ENCODE data around the gene CD79B. TPM values are rescaled to one million over a fixed set of nuclear protein-coding genes. Genes with fewer than 3 reads are reported as not detected.
"Not testable (repeated sequence)": the region's sequence is repeated elsewhere in the genome, so short reads cannot be mapped to it uniquely, and the experiment has no call there.

CD79B gene
- polyA plus RNA-seq, 12 donors = 0.88 to 8.4 (median 2.2) TPM; not detected in 2

DNA sequence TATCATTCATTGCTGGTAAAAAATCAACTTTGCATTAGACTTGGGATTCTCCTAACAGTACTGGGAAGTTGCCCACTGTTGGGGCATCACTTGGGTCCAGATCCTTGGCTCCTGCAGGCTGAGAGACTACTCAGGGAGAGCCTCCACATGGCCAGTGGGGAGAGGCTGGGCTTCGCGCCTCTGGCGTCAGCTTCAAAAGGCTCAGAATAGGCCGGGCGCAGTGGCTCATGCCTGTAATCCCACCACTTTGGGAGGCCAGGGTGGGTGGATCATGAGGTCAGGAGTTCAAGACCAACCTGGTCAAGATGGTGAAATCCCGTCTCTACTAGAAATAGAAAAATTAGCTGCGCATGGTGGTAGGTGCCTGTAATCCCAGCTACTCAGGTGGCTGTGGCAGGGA is 17.7 kb downstream of the CD79B start:
- no peak for DNase-seq

DNA sequence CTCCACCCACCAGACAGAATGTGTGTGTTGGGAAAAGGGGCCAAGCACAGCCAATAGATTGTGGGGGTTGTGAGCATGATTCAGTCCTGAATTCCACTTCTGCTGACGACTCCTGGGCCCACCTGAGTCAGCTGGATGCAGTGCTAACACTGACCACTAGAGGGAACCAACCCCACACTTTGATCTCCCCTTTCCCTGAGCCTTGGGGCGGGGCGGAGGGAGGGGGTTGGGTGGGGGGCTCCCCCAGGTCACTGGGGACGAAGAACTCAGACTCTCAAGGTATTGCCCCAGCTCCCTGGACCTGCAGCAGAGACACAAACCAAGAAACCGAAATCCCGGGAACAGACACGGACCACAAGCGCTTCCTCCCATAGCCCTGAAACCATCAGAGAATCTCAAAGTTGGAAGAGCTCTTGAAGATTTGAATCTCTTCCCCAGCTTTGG is 20.5 kb downstream of the CD79B start:
- DNase-seq = no peak

DNA sequence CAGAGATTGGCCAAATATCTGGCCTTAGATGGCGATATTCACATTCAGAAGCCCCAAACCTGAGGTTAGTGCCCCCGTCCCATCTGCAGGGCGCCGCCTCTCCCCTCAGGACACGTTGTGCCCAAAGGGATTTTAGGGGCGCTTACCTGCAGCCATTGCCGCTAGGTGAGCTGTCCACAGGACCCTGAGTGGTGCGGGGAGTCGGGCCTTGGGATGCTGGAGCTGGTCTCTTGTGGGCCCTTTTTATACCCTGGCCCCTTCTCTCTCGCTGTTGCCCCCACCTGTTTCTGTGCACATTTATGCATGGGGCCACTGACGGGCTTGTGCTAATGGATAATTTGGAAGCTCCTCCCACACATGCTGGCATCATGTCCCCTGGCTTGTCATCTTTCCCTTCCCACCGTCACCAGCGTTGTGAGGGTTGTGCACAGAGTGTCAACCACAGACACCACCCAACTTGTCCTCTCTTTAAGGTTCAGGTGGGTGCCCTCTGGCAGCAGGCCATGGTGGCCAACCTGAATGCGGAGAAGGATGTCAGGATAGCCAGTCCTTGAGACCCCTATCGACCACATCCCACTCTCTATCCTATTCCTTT is 21.0 kb downstream of the CD79B start, which contains the start of gene CSHL1:
TSS of gene CSHL1 (minus strand) at position 218 of the 595 bp plus-strand sequence. CDS start at position 156, 62 bp downstream.
- no peak for DNase-seq

DNA sequence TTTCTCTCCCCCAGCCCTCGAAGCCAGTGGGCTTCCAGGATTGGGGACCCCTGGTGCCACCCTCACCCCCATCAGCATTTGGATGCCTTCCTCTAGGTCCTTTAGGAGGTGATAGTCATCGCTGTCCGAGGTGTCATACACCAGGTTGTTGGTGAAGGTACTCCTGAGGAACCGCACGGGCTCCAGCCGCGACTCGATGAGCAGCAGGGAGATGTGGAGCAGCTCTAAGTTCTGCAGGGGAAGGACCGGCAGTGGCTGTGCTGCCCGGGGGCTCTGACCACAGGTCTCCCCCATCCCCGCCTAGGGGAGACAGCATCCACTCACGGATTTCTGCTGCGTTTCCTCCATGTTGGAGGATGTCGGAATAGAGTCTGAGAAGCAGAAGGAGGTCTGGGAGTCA is 22.0 kb downstream of the CD79B start:
- no peak for DNase-seq

DNA sequence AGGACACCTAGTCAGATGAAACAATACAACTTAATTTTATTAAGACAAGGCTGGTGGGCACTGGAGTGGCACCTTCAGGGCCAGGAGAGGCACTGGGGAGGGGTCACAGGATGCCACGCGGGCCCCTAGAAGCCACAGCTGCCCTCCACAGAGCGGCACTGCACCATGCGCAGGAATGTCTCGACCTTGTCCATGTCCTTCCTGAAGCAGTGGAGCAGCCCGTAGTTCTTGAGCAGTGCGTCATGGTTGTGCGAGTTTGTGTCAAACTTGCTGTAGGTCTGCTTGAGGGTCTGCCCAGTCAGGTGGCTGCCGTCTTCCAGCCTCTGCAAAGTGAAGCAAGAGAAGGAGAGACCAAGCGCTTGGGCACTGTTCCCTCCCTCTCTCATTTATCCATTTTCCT is 22.5 kb downstream of the CD79B start:
- DNase-seq = not testable (repeated sequence)

DNA sequence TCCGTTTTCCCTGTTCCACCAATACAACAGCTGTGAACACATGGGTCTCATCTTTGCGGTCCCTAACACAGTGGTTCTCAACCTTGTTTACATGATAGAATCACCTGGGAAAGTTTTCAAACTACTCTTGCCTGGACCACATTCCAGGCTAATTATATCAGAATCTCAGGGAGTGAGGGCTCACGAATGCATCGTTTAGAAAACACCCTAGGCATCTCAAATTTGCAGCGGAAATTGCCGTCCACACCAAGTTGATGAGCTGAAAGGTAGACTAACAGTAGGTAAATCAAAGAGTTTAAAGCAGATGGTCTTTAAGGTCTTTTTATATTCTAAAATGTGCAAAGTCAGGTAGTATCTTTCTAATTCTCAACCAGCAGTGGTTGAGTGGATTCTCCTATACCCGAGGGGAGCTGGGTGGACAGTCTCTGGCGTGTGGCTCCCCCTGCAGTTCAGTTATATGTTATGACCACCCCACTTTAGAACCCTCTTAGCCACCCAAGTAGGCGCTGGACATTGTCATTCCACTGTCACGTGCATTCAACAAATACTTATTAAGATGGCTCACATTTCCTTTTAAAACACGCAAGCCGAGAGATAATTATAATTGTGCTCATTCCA is 24.9 kb downstream of the CD79B start:
- not testable (repeated sequence) for DNase-seq

DNA sequence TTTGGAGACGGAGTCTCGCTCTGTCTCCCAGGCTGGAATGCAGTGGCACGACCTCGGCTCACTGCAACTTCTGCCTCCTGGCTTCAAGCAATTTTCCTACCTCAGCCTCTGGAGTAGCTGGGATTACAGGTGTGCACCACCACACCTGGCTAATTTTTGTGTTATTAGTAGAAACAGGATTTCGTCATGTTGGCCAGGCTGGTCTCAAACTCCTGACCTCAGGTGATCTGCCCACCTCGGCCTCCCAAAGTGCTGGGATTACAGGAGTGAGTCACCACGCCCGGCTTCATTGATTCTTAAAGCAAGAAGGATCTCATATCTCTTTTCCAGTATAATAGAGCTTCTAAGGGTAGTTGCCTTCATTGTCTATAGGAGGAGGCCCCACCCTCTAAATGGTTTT is 27.3 kb downstream of the CD79B start:
- not testable (repeated sequence) for DNase-seq

DNA sequence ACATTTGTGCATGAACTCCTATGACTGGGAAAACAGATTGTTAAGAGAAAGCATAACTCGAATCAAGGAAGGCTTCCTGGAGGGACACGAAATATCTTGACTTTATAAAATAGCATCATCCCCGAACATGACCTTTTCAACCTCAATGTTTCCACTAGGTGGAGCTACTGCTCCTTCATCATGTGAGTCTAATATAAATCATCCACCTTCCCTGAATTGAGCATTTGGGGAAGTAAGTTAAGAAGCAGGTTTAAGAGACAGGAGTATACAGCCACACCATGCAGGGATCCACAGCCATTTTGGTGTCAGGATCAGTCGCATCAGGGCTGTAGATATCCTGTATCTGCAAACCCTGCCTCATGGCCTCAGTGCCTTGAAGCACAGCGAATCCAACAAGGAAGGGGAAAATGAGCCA is 28.3 kb downstream of the CD79B start:
- not testable (repeated sequence) for DNase-seq

DNA sequence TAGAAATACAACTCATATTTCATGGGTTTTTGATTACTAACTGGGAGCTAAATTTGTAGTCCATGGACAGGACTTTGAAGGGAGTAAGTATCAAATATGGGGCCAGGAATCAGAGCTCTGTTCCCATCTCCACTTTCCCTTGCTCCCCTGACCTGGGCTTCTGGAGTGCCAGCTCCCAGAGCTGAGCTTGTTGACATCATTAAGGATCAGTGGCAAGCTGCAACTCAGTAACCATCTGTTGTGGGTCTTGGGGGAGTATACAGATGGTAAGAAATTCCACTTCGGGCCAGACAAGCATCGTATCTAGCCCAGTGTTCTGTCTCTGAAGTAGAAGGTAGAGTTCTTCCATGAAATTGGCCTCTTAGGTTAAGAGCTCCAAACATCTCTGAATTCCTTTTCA is 30.2 kb downstream of the CD79B start:
- not testable (repeated sequence) for DNase-seq

DNA sequence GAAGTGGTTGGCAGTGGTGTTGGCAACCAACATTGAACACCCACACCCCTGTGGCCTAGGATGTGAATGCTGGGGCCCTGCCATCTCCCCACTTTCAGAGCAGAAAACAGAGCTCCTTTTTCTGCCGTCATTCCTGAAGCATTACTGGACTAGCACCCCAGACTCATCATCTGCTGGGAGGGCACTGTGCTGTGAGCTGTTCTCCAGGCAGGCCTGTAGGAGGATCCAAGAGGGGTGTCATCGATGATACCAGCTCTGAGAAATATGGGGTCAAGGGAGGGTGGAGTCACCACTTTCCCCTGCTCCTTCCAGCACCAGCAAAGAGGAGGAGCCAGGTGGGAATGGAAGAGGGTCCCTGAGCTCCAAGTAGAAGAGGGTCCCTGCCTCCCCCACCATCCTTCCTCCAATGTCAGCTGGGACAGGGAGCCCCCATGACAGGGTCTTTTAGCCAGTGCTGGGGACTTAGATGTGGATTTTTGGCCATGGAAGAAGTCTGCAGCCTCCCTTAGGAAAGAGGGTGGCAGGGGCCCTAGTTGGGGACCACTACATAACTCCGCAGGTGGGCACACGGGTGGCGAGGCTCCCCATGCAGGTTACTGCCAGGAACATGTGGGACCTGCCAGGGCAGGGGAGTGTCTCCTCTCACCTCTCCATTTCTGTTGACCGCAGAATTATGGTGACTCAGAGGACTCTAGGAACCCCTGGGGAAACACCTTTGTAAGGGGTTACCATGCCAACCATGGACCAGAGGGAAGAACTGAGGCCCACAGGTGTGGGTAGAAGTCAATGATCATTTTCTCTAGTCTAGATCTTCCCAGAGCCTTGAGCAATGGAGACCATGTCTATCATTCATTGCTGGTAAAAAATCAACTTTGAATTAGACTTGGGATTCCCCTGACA is 33.0 kb downstream of the CD79B start:
- DNase-seq = not testable (repeated sequence)

DNA sequence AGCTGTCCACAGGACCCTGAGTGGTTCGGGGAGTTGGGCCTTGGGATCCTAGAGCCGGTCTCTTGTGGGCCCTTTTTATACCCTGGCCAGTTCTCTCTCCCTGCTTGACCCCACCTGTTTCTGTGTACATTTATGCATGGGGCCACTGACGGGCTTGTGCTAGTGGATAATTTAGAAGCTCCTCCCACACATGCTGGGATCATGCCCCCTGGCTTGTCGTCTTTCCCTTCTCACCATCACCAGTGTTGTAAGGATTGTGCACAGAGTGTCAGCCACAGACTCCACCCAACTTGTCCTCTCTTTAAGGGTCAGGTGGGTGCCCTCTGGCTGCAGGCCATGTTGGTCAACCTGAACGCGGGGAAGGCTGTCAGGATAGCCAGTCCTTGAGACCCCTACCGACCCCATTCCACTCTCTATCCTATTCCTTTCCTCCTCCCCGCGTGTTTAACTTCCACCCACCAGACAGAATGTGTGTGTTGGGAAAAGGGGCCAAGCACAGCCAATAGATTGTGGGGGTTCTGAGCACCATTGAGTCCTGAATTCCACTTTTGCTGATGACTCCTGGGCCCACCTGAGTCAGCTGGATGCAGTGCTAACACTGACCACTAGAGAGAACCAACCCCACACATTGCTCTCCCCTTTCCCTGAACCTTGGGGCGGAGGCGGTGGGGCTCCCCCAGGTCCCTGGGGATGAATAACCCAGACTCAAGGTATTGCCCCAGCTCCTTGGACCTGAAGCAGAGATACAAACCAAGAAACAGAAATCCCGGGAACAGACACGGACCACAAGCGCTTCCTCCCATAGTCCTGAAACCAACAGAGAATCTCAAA is 35.4 kb downstream of the CD79B start, which contains the start of gene CSH1:
TSS of gene CSH1 (minus strand) at position 51 of the 831 bp plus-strand sequence. CDS start 63 bp downstream, outside the sequence.
- DNase-seq = not testable (repeated sequence)

DNA sequence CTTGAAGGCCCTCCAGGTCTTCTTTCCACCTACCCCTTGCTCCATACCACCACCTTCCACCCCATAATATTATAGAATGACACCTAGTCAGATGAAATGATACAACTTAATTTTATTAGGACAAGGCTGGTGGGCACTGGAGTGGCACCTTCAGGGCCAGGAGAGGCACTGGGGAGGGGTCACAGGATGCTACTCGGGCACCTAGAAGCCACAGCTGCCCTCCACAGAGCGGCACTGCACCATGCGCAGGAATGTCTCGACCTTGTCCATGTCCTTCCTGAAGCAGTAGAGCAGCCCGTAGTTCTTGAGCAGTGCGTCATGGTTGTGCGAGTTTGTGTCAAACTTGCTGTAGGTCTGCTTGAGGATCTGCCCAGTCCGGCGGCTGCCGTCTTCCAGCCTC is 37.3 kb downstream of the CD79B start:
- DNase-seq = not testable (repeated sequence)

DNA sequence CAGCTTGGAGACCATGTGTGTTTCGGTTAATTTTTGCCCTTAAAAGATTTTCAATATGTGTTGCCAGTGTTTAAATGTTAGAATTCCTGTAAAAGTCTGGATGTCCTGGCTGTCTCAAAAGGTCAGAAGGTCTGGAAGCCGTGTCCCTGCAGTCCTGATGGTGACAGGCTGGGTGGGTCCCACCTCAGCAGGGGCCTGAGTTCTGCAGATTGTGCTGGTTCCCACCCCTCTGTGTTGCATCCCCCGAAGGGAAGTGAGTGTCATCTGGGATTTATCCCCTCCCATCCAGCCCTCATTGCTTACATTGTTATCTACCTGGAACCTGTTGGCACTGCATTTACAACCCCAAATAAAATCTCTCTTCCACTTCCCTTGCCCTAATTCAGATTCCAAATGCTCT is 38.1 kb downstream of the CD79B start:
- not testable (repeated sequence) for DNase-seq

DNA sequence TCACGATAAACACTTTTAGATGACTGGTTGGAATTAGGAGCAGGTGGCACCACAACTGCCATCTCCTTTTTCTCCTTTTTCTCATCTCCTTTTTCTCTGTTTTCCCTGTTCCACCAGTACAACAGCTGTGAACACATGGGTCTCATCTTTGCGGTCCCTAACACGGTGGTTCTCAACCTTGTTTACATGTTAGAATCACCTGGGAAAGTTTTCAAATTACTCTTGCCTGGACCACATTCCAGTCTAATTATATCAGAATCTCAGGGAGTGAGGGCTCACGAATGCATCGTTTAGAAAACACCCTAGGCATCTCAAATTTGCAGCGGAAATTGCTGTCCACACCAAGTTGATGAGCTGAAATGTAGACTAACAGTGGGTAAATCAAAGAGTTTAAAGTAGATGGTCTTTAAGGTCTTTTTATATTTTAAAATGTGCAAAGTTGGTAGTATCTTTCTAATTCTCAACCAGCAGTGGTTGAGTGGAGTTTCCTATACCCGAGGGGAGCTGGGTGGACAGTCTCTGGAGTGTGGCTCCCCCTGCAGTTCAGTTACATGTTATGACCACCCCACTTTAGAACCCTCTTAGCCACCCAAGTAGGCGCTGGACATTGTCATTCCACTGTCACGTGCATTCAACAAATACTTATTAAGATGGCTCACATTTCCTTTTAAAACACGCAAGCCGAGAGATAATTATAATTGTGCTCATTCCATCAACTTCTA is 39.7 kb downstream of the CD79B start:
- DNase-seq = not testable (repeated sequence)

DNA sequence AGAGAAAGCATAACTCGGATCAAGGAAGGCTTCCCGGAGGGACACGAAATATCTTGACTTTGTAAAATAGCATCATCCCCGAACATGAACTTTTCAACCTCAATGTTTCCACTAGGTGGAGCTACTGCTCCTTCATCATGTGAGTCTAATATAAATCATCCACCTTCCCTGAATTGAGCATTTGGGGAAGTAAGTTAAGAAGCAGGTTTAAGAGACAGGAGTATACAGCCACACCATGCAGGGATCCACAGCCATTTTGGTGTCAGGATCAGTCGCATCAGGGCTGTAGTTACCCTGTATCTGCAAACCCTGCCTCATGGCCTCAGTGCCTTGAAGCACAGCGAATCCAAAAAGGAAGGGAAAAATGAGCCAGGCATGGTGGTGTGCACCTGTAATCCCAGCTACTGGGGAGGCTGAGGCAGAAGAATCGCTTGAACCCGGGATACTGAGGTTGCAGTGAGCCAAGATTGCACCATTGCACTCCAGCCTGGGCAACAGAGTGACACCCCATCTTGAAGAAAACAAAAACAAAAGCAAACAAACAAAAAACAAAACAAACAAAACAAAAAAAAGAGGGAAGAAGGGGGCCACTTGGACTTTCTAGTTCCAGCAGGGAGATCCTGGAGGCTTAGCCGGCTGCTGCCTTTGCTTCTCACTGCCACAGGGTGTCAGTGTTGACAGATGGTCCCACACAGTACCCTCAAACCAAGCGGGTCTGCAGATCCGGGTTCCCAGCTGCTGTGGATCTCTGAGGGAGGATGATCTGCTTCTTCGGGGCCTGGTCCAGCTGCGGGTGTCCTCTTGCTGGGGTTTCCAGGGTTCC is 42.9 kb downstream of the CD79B start:
- peak; percentile 20 for DNase-seq

DNA sequence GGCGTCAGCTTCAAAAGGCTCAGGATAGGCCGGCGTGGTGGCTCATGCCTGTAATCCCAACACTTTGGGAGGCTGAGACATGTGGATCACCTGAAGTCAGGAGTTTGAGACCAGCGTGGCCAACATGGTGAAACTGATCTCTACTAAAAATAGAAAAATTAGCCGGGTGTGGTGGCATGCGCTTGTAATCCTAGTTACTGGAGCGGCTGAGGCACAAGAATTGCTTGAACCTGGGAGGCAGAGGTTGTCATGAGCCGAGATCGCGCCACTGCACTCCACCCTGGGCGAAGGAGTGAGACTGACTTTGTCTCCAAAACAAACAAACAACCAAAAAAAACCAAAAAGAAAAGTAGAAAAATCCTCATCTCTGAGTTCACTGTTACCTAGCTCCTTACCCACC is 47.0 kb downstream of the CD79B start:
- not testable (repeated sequence) for DNase-seq

DNA sequence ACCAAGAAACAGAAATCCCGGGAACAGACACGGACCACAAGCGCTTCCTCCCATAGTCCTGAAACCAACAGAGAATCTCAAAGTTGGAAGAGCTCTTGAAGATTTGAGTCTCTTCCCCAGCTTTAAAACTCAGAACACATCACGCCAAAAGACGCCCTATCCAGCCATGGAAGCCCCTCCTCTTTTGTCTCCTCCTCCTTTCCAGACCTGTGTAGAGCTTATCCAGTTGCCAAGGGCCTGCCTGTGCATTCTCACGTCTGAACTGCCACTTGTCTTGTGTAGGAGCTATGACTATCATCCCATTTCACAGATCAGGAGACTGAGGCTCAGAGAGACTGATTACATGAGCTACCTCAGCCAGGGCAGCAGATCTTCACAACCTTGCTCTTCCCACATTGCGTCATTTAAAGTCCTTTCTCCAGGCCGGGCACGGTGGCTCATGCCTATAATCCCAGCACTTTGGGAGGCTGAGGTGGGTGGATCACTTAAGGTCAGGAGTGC is 49.5 kb downstream of the CD79B start:
- not testable (repeated sequence) for DNase-seq

DNA sequence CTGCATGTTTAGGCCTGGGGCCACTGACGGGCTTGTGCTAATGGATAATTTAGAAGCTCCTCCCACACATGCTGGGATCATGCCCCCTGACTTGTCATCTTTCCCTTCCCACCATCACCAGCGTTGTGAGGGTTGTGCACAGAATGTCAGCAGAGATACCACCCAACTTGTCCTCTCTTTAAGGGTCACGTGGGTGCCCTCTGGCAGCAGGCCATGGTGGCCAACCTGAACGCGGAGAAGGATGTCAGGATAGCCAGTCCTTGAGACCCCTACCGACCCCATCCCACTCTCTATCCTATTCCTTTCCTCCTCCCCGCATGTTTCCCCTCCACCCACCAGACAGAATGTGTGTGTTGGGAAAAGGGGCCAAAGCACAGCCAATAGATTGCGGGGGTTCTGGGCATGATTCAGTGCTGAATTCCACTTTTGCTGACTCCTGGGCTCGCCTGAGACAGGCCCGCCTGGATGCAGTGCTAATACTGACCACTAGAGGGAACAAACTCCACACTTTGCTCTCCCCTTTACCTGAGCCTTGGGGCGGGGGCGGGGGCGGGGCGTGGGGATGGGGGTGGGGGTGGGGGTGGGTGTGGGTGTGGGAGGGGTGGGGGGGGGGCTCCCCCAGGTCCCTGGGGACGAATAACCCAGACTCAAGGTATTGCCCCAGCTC is 50.1 kb downstream of the CD79B start, which contains the start of gene GH2:
TSS of gene GH2 (minus strand) at position 10 of the 667 bp plus-strand sequence. CDS start 143 bp downstream, outside the sequence.
- DNase-seq = peak; percentile 32

DNA sequence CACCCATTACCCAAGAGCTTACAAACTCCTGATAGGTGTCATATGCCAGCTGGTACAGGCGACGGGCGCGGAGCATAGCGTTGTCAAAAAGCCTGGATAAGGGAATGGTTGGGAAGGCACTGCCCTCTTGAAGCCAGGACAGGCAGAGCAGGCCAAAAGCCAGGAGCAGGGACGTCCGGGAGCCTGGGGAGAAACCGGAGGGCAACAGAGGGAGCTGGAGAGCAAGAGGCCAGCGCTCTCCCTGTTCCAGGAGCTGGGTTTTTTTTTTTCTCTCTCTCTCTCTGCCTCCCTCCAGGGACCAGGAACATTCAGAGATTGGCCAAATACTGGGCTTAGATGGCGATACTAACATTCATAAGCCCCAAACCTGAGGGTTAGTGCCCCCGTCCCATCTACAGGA is 50.8 kb downstream of the CD79B start:
- DNase-seq = not testable (repeated sequence)

Data from muscle of arm (tissue), 12 donors.